ENCODE measurements around the gene CLASP2. TPM values are rescaled to one million over a fixed set of nuclear protein-coding genes. Genes with fewer than 3 reads are reported as not detected.
A peak's percentile ranks its signal among the peaks of the same experiment; 100 is the strongest.

Gene CLASP2
- total RNA-seq, 5 donors from 2014 or later (not counting 1 experiment from before 2014, with no cell fraction given) = 54.0 to 80.1 (median 60.5) TPM

DNA sequence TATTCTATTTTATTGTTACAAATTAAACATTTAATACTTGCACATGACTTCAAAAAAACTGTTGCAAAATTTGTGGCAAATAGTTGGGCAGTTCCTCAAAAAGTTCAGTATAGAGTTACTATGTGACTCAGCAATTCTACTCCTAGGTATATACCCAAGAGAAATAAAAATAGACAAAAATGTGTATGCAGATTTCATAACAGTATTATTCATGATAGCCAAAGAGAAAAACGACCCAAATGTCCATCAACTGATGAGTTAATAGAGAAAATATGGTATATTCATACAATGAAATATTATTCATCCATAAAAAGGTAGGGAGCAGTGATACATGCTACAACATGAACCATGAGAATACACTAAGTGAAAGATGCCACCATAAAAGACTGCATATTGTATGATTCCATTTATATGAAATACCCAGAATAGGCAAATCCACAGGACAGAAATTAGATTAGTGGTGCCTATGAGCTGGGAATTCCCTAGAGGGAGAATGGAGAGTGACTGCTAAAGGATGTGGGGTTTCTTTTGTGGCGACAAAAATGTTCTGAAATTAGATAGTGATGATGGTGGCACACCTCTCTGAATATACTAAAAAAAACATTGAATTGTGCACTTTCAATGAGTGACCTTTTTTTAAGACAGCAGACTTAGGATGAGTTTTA lies 31.6 kb upstream of the CLASP2 start:
- WGBS (ENCODE audit: insufficient coverage) = no CpG with 5 or more reads among the region's 2 CpGs
- no peaks in the 10 kb centered on the region for H3K36me3 ChIP-seq (ENCODE audit: control insufficient read depth in 2 of 2, extremely low read depth in 1 of 2, insufficient read depth in 1 of 2, low read length in 1 of 2)
- Mint-ChIP-seq H3K36me3 (peaks cover 4% of the 10 kb centered on the region), H3K27me3 (peaks cover 0 to 4% of the 10 kb centered on the region in 2 donors), H3K27ac (no peak overlapping the region), H3K9me3 (peaks cover 0 to 6% (median 5%) of the 10 kb centered on the region in 3 donors), H3K4me3 (no peak overlapping the region), H3K4me1 (no peaks in the 10 kb centered on the region)
- H3K27ac ChIP-seq (ENCODE audit: low read length) = no peak overlapping the region
- no peak for ATAC-seq (replicated peaks in 1 of 4)
- no peak overlapping the region for H3K4me3 ChIP-seq (ENCODE audit: control insufficient read depth in 1 of 2, extremely low read depth in 1 of 2, low read length in 1 of 2)
- POLR2A ChIA-PET = no interaction called here
- DNase-seq = no peak
- no peaks in the 10 kb centered on the region for H3K4me1 ChIP-seq (ENCODE audit: control insufficient read depth in 1 of 2, extremely low read depth in 1 of 2, insufficient read depth in 2 of 2, low read length in 2 of 2)
- peaks cover 0 to 12% of the 10 kb centered on the region in 2 experiments for H3K27me3 ChIP-seq (replicated peaks in 1 of 2; ENCODE audit: control insufficient read depth in 2 of 2, extremely low read depth in 1 of 2, insufficient read depth in 2 of 2, low read length in 1 of 2)
- CTCF ChIA-PET = no interaction called here
- no peaks in the 10 kb centered on the region for H3K9me3 ChIP-seq

DNA sequence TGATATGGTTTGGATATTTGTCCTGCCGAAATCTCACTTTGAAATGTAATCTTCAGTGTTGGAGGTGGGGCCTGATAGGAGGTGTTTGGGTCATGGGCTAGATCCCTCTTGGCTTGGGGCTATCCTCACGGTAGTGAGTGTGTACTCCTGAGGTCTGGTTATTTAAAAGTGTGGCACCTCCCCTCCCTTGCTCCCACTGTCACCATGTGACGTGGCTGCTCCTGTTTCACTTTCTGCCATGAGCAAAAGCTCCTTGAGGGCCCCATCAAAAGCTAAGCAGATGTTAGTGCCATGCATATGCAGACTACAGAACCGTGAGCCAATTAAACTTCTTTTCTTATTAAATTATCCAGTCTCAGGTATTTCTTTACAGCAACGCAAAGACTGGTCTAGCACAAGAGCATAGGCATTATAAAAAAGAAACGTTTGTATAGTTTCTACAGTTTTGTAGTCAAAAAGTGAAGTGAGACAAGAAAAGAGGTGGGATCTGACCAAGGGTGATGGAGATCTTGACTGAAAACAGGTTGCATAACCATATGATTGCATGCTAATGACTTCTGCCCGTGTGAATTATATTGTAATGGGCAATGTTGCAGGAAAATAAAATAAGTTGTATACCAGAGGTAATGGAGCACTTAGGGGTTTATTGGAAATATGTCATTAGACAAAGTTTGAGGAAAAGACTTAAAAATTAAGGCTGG lies 28.5 kb upstream of the CLASP2 start:
- Histone ChIP-seq H3K36me3 (ENCODE audit: control insufficient read depth in 2 of 2, extremely low read depth in 1 of 2, insufficient read depth in 1 of 2, low read length in 1 of 2) (no peaks in the 10 kb centered on the region), H3K9me3 (no peaks in the 10 kb centered on the region), H3K4me1 (ENCODE audit: control insufficient read depth in 1 of 2, extremely low read depth in 1 of 2, insufficient read depth in 2 of 2, low read length in 2 of 2) (no peaks in the 10 kb centered on the region), H3K27me3 (replicated peaks in 1 of 2; ENCODE audit: control insufficient read depth in 2 of 2, extremely low read depth in 1 of 2, insufficient read depth in 2 of 2, low read length in 1 of 2) (peaks cover 0 to 5% of the 10 kb centered on the region in 2 experiments), H3K27ac (ENCODE audit: low read length) (no peak overlapping the region), H3K4me3 (ENCODE audit: control insufficient read depth in 1 of 2, extremely low read depth in 1 of 2, low read length in 1 of 2) (no peak overlapping the region)
- ChIA-PET CTCF (interaction anchor here in 1 of 2 donors (0.6 to 0.7 kb wide), 2 partner anchors 14 to 40 kb away, joined by 3 to 6 read pairs; no protein-coding TSS in a partner anchor), POLR2A (no interaction called here)
- no peak overlapping the region for H3K27ac Mint-ChIP-seq
- ATAC-seq (replicated peaks in 1 of 4) (no peak), DNase-seq (no peak)
- peaks cover 16% of the 10 kb centered on the region in 2 donors for H3K27me3 Mint-ChIP-seq
- H3K4me3 Mint-ChIP-seq = no peak overlapping the region
- no peaks in the 10 kb centered on the region for H3K4me1 Mint-ChIP-seq
- WGBS (ENCODE audit: insufficient coverage) = 63% methylated on average over 4 of the region's 7 CpGs
- H3K36me3 Mint-ChIP-seq = no peaks in the 10 kb centered on the region
- no peaks in the 10 kb centered on the region for H3K9me3 Mint-ChIP-seq

DNA sequence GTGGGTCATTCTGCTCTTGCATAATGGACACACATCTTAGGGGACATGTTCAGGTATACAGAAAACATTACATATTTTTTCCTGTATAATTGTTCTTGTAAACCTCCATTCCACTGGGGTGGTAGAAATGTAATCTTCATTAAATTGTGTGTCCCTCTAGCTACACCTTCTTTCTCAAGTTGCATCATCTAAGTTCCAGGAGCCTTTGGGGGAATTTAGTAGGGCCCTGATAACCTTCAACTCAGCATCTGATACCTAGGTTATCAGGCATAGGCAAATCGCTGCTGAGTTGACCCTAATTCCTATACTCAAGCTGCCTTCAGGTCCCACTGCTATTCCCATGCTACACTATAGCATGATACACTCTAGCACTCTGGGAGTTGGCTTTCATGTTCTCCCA lies 19.1 kb upstream of the CLASP2 start:
- no peaks in the 10 kb centered on the region for H3K36me3 Mint-ChIP-seq
- H3K27ac Mint-ChIP-seq = no peak overlapping the region
- no peak overlapping the region for H3K27ac ChIP-seq (ENCODE audit: low read length)
- H3K27me3 ChIP-seq (replicated peaks in 1 of 2; ENCODE audit: control insufficient read depth in 2 of 2, extremely low read depth in 1 of 2, insufficient read depth in 2 of 2, low read length in 1 of 2) = peaks cover 0 to 3% of the 10 kb centered on the region in 2 experiments
- H3K4me3 Mint-ChIP-seq = no peak overlapping the region
- DNase-seq = no peak
- no peak for ATAC-seq (replicated peaks in 1 of 4)
- H3K4me3 ChIP-seq (ENCODE audit: control insufficient read depth in 1 of 2, extremely low read depth in 1 of 2, low read length in 1 of 2) = no peak overlapping the region
- no peaks in the 10 kb centered on the region for H3K9me3 ChIP-seq
- WGBS (ENCODE audit: insufficient coverage) = no CpG with 5 or more reads among the region's 1 CpG
- H3K4me1 ChIP-seq (ENCODE audit: control insufficient read depth in 1 of 2, extremely low read depth in 1 of 2, insufficient read depth in 2 of 2, low read length in 2 of 2) = no peaks in the 10 kb centered on the region
- ChIA-PET POLR2A (no interaction called here), CTCF (no interaction called here)
- peaks cover 0 to 6% (median 4%) of the 10 kb centered on the region in 3 donors for H3K9me3 Mint-ChIP-seq
- no peaks in the 10 kb centered on the region for H3K4me1 Mint-ChIP-seq
- H3K36me3 ChIP-seq (ENCODE audit: control insufficient read depth in 2 of 2, extremely low read depth in 1 of 2, insufficient read depth in 1 of 2, low read length in 1 of 2) = no peaks in the 10 kb centered on the region
- H3K27me3 Mint-ChIP-seq = peaks cover 2 to 13% of the 10 kb centered on the region in 2 donors

DNA sequence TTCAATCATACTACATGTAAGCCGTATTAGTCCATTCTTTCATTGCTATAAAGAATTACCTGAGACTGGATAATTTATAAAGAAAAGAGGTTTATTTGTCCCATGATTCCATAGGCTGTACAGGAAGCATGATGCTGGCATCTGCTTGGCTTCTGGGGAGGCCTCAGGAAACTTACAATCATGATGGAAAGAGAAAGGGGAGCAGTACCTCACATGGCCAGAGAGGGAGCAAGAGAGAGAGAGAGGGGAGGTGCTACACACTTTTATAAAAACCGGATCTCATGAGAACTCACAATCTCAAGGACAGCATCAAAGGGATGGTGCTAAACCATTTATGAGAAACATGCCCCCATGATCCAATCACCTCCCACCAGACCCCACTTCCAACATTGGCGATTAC lies 14.3 kb upstream of the CLASP2 start:
- Histone ChIP-seq H3K4me1 (ENCODE audit: control insufficient read depth in 1 of 2, extremely low read depth in 1 of 2, insufficient read depth in 2 of 2, low read length in 2 of 2) (no peaks in the 10 kb centered on the region), H3K27ac (ENCODE audit: low read length) (no peak overlapping the region), H3K9me3 (no peaks in the 10 kb centered on the region), H3K36me3 (ENCODE audit: control insufficient read depth in 2 of 2, extremely low read depth in 1 of 2, insufficient read depth in 1 of 2, low read length in 1 of 2) (no peaks in the 10 kb centered on the region), H3K27me3 (replicated peaks in 1 of 2; ENCODE audit: control insufficient read depth in 2 of 2, extremely low read depth in 1 of 2, insufficient read depth in 2 of 2, low read length in 1 of 2) (no peaks in the 10 kb centered on the region), H3K4me3 (ENCODE audit: control insufficient read depth in 1 of 2, extremely low read depth in 1 of 2, low read length in 1 of 2) (no peak overlapping the region)
- CTCF ChIA-PET = no interaction called here
- no peaks in the 10 kb centered on the region for H3K4me1 Mint-ChIP-seq
- peaks cover 0 to 7% of the 10 kb centered on the region in 2 donors for H3K27me3 Mint-ChIP-seq
- DNase-seq (peak in 6 of 35 experiments; percentile 6 to 26 (median 11)), ATAC-seq (replicated peaks in 1 of 4) (no peak)
- POLR2A ChIA-PET = no interaction called here
- no peaks in the 10 kb centered on the region for H3K36me3 Mint-ChIP-seq
- H3K4me3 Mint-ChIP-seq = no peak overlapping the region
- no CpG with 5 or more reads among the region's 3 CpGs for WGBS (ENCODE audit: insufficient coverage)
- H3K27ac Mint-ChIP-seq = no peak overlapping the region
- H3K9me3 Mint-ChIP-seq = peaks cover 0 to 14% (median 4%) of the 10 kb centered on the region in 3 donors

DNA sequence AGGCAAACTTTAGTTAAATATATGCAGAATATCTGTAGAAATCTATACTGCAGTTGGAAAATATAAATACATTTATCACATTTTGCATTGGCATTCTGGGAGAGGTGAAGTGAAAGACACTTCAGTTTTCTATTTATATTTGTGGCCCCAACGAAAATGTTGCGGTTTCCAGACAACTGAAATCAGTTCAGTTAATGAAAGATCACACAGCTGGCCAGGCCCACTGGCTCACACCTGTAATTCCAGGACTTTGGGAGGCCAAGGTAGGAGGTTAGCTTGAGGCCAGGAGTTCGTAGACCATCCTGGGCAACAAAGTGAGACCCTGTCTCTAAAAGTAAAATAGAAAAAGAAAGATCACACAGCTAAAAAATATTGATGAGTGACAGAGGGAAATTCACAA lies 11.9 kb upstream of the CLASP2 start:
- DNase-seq (no peak), ATAC-seq (replicated peaks in 1 of 4) (no peak)
- H3K9me3 ChIP-seq = no peaks in the 10 kb centered on the region
- no peak overlapping the region for H3K27ac Mint-ChIP-seq
- no peak overlapping the region for H3K27ac ChIP-seq (ENCODE audit: low read length)
- peaks cover 0 to 14% (median 4%) of the 10 kb centered on the region in 3 donors for H3K9me3 Mint-ChIP-seq
- no peaks in the 10 kb centered on the region for H3K4me1 ChIP-seq (ENCODE audit: control insufficient read depth in 1 of 2, extremely low read depth in 1 of 2, insufficient read depth in 2 of 2, low read length in 2 of 2)
- no peak overlapping the region for H3K4me3 Mint-ChIP-seq
- H3K4me3 ChIP-seq (ENCODE audit: control insufficient read depth in 1 of 2, extremely low read depth in 1 of 2, low read length in 1 of 2) = no peak overlapping the region
- ChIA-PET CTCF (interaction anchor here in 1 of 2 donors (0.6 to 1.0 kb wide), 2 partner anchors 41 to 98 kb away, joined by 3 to 4 read pairs; no protein-coding TSS in a partner anchor), POLR2A (no interaction called here)
- H3K27me3 ChIP-seq (replicated peaks in 1 of 2; ENCODE audit: control insufficient read depth in 2 of 2, extremely low read depth in 1 of 2, insufficient read depth in 2 of 2, low read length in 1 of 2) = peaks cover 0 to 5% of the 10 kb centered on the region in 2 experiments
- no peaks in the 10 kb centered on the region for H3K36me3 ChIP-seq (ENCODE audit: control insufficient read depth in 2 of 2, extremely low read depth in 1 of 2, insufficient read depth in 1 of 2, low read length in 1 of 2)
- H3K4me1 Mint-ChIP-seq = no peaks in the 10 kb centered on the region
- 80% methylated on average over 2 of the region's 3 CpGs for WGBS (ENCODE audit: insufficient coverage)
- peaks cover 0 to 4% of the 10 kb centered on the region in 2 donors for H3K27me3 Mint-ChIP-seq
- H3K36me3 Mint-ChIP-seq = no peaks in the 10 kb centered on the region

DNA sequence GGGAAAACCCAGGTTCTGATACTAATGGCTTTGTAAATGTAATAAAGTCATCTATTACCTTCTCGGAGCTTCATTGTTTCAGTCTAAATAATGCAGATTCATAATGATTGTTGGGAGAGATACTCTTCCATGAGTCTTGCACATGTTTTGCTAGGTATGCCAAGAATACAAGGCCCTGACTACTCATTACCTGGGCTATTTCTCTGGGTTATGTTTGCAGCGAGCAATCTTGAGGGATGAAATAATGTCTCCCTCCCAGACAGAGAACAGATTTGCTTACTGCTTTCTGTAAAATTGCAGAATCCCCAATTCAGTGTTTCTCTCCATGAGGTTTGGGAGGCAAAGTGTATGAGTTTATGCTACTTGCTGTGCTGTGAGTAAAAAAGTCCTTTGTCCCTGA lies 6.2 kb upstream of the CLASP2 start:
- no CpG with 5 or more reads among the region's 2 CpGs for WGBS (ENCODE audit: insufficient coverage)

More for the DNA sequence above, 6.2 kb upstream of the CLASP2 start:
- DNase-seq (no peak), ATAC-seq (replicated peaks in 1 of 4) (no peak)
- Histone ChIP-seq H3K4me3 (ENCODE audit: control insufficient read depth in 1 of 2, extremely low read depth in 1 of 2, low read length in 1 of 2) (no peak overlapping the region), H3K36me3 (ENCODE audit: control insufficient read depth in 2 of 2, extremely low read depth in 1 of 2, insufficient read depth in 1 of 2, low read length in 1 of 2) (no peaks in the 10 kb centered on the region), H3K27ac (ENCODE audit: low read length) (no peak overlapping the region), H3K27me3 (replicated peaks in 1 of 2; ENCODE audit: control insufficient read depth in 2 of 2, extremely low read depth in 1 of 2, insufficient read depth in 2 of 2, low read length in 1 of 2) (peaks cover 0 to 5% of the 10 kb centered on the region in 2 experiments), H3K9me3 (no peaks in the 10 kb centered on the region), H3K4me1 (ENCODE audit: control insufficient read depth in 1 of 2, extremely low read depth in 1 of 2, insufficient read depth in 2 of 2, low read length in 2 of 2) (no peaks in the 10 kb centered on the region)
- CTCF ChIA-PET = no interaction called here
- Mint-ChIP-seq H3K36me3 (no peaks in the 10 kb centered on the region), H3K4me3 (no peak overlapping the region), H3K9me3 (no peaks in the 10 kb centered on the region), H3K27me3 (peaks cover 0 to 4% of the 10 kb centered on the region in 2 donors), H3K4me1 (peaks cover 0 to 2% (median 1%) of the 10 kb centered on the region in 3 donors), H3K27ac (no peak overlapping the region)
- POLR2A ChIA-PET = no interaction called here
